SIG-M5 treated with dmso at 0.1 percent for 504 hours (cell line): Measurements from ENCODE around the gene SMIM41.

ENCODE experiments used
- DNase-seq: peaks from one replicate; lab custom pipeline; 2025; ENCODE audit not compliant: unreplicated experiment; lab: John Stamatoyannopoulos, UW

SMIM41 gene

DNA sequence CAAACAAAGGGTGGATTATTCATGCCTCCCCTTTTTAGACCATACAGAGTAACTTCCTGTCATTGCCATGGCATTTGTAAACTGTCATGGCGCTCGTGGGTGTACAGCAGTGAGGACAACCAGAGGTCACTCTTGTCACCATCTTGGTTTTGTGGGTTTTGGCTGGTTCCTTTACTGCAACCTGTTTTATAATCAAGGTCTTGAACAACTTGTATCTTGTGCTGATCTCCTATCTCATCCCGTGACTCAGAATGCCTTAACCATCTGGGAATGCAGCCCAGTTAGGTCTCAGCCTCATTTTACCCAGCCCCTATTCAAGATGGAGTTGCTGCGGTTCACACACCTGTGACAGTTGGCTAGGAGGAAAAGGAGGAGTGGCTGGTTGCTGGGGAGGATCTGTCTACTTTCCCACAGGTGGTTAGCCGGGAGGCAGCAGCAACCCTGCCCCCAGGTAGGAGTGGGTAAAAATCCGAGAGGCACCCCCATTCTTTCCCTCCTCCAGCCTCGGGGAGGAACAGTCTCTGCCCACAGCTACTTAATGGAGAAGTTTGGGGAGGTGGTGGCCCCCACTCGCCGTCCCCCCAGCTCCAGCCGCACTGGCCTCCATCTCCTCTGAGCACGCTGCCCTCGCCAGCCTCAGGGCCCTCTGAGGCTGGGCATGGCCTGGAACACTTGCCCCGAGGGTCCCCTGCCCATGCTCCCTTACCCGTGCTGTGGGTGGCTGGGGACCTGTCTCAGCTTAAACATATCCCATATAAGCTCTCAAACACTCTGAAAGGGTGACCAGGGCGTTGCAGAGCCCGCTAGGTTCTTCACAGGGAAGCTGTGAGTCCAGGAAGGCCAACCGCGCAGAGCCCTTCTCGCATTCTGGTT lies 41.7 kb downstream of the SMIM41 start:
- DNase-seq, result no peak

DNA sequence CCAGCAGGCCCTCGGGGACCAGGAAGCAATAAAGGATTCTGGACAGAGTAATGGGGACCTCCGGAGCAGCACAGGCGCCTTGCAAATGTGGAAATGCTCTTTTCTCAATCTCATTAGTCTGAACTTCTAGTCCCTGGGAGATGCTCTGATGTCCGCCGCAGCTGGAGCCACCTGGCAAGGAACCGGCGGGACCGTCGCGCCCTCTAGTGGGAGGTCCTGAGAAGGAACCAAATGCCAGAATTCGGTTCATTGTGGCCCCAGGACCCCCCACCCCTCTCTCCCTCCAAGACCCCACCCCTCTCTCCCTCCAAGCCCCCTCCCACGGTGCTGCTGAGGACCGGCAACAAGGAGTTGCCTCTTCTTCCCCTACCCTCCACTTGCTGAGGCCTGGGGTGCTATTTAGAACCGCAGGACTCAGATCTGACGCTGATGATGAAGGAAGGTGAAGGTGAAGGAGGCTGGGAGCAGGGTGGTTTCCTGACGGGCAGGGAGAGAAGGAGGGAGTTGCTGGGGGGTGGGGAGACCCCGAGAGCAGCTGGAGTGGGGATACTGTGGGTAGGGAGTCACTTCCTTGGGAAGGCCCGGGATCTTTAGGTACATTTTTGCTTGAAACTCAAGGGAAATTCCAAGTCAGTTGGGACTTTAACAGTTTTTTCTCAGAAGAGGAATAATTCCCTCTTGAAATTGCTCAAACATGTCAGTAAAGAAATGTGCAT lies 42.5 kb downstream of the SMIM41 start:
- peak; percentile 57 for DNase-seq

DNA sequence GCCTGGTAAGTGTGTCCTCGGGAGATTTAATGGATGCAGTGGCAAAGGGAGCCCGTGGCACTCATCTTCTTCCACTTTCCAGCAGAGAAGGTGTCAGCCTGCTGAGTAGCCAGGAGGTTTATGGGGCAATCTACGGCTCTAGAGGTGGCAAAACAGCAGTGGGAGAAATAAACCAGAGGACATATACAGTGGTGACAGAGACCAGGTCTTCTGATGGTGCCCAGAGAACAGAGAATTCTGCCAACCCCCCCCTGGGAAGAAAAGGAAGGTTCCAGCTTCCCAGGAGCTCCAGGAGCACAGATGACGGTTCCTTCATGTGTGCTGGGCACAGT lies 43.0 kb downstream of the SMIM41 start:
- no peak for DNase-seq

DNA sequence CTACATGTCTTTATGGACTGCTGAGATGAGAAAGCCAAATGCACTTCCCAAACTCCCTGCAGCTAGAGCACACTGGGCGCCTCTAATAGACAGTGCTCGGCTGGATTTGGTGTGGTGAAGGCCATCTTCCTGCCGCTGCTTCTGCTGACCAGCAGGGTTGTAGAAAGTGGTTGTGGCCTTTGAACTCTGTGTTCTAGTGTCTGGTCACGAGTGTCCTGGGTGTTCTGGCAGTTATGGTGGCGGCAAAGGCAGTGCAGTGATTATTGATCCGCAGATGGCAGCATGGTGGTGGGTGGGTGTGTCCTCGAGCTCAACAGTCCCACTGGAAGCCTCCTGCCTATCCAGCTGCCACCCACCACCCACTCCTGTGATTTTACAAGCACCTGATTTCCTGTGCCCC lies 43.4 kb downstream of the SMIM41 start:
- DNase-seq, result no peak

DNA sequence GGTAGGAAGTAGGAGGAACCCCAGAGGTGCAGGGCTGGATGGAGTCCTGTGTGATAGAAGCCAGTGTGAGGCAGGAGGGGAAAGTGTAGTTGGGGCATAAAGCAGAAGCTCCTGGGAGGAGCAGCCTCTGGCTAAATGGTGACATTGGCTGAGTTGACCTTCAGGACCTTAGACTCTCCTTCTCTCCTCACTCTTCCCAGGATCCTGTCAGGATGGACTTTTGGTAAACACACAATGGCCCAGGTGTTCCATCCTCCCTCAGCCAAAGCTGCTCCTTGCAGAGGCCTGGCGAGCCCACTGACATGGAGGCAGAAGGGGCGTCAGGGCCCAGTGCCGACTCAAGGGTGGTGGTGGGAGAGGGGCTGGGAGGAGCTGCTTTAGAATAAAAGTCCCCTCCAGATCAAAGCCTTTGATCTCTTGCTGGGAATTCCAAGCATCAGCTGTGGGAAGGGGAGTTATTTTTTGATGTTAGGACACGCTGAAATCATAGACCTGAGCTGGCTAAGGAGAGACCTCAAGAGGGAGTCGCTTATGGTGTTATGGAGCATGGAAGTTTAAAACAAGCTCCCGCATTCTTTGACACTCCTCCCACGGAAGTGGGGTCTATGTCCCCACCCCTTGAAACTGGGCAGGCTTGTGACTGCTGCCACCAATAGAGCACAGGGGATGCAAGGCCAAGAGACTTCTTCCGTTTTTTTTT lies 44.1 kb downstream of the SMIM41 start:
- DNase-seq, result no peak

DNA sequence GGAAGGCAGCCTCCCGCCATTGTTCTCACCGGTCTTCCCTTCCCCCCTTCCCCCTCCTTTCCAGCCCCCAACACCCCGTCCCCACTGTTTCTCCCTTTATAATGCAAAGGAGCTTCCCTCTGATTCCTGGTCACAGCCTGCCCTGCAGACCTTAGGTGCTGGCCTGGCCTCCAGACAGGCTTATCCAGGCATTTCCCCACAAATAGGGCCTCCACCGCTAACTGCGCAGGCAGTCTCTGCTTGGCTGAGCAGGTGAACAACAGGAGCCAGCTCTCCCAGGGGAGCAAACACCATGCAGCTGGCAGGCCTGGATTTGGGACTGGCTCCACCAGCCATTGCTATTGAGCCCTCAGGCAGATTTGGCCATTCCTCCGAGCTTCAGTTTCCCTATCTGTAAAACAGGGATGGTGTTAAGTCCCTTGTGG lies 46.0 kb downstream of the SMIM41 start:
- no peak for DNase-seq

DNA sequence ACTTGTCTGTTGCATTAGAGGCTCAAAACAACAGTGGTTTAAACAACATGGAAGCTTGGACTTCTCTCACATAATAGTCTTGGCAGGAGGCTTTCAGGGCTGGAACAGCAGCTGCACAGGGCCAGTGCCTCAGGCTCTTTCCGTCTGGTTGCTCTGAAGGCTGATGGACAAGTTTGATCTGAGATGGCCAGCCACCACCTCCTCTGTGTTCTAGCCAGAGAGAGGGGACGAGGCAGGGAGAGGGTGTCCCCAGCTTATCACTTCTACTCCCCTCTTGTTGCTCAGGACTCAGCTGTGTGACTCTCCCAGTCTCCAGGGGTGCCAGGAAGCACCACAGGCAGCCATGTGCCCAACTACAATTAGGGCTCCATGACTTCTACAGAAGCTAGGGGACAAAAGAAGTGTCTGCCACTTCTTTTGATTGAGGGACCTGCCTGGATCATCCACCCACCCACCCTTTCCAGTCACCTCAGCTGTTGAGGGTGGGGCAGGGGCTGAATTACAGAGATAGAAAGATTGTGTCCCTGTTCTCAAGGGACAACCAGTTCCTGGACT lies 46.6 kb downstream of the SMIM41 start:
- DNase-seq, result no peak

DNA sequence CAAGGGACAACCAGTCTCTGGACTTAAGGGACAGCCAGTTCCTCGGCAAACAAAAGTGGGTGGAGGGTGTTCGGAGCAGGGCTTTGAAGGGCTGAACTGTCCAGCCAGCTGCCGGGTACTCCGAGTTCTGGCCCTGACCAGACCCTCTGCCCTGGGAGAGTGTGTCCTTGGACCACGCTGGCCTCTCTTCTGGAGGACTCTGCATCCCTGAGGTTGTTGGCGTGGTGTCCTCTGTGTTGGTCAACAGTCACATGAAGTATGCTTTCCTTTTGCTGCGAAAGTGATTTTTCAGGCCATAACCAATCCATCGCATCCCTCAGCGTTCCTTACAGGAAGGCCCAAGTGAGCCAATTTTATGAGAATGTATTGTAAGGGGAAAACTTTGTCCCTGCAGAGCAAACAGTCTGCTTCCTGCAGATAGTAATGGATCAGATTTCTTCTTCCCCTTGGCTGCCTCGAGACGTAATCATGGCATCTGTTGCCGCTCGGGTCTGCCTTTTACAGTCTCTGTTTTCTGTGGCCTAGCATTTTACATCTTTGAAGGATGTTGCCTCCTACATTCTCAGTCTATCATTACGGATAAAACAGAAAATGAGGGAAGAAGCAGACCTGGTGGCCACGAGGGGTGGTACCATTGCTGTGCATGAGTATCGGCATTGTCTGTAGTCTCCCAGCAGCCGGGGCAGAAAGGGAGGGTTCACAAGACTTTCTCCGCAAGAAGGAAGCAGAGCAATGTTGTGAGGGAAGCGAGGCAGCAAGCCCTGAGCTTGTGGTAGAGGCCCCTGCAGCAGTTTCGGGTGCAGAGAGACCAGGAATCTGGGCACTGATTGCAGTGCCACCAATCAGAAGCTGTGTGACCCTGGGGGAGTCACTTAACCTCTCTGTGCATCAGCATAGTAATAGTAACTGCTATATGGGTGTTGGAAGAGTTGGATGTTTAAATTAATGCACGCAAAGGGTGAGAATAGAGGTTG lies 47.4 kb downstream of the SMIM41 start:
- DNase-seq, result no peak

DNA sequence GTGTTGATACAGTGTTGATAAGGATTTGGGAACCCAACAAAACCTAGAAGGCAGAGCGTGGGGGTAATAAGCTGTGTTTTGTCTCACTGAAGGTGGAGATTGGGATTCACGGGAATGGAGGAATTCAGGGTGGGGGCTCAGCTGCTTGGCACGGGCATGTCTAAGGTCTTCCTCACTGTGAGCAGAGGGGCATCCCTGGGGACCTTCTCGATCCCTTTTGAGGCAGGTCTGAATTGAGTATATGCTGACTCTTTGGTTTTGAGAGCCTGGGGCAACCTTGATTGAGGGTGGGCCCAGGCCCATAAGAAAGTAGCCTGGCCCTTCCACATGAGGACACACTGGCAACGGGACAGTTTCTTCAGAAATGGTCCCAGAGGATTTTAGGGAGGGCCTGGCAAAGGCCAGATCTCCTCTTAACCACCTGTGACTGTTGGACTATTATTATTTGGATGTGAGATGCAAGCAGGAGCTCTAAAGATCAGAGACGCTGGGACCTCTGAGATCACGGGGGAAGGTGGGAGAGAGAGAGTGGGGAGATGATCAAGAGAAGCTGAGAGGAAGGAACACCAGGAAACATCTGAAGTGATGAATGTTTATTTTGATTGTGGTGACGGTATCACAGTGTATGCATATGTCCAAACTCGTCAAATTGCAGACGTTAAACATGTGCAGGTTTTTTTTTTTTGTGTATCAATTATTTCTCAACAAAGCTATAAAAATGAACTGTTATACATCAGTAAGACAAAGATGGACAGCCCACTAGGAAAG lies 48.4 kb downstream of the SMIM41 start:
- DNase-seq, result no peak

DNA sequence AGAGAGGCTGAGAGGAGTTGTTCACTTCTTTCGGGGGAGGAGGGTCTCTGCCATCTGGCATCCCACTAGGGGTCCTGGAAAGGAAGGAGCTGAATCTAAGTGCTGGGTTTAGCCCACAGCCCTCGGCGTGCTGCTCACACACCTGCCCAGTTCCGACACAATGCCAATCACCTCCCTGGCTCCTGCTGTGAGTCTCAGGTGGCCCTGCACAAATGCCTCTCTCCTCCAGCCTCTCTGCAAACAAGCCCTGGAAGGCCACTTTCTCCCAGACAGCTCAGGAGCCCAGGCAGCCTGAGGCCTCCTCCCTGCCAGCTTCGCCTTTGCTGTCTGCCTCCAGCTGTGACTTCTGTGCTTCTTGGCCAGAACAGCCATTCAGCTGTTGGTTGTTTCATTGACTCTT lies 51.2 kb downstream of the SMIM41 start:
- no peak for DNase-seq

DNA sequence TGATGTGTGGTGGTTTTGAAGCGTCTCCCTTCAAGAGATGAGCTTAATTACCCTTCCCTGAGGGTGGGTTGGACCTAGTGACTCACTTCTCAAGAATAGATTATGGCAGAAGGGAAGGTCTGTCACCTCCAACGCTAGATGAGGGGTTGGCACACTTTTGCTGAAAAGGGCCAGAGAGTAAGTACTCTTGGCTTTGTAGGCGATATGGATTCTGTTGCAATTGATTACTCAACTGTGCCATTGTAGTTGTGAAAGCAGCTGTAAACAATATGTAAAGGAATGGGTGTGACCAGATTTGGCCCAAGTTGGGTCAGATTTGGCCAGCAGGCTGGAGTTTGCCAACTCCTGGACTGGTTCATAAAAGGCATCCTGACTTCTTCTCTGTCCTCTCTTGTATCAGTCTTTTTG lies 53.3 kb downstream of the SMIM41 start:
- DNase-seq, result peak; percentile 51

DNA sequence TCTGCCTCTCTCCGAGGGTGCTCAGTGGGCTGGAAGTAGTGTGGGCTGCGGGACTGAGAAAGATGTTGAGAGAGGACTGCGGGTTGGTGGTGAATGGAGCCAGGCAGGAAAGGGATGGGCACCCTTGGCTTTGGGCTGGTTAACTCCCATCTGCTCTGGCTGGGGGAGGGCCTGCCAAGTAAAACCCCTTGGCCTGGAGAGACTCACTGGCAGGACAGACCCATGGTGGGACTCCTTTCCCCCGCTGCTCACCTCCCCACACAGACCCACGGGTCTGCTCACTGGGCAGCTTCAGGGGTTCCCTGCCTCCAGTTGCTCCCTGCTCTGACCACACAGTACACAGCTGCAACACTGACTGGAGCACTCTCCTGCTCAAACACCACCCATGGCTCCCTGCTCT lies 58.2 kb downstream of the SMIM41 start:
- DNase-seq, result no peak

DNA sequence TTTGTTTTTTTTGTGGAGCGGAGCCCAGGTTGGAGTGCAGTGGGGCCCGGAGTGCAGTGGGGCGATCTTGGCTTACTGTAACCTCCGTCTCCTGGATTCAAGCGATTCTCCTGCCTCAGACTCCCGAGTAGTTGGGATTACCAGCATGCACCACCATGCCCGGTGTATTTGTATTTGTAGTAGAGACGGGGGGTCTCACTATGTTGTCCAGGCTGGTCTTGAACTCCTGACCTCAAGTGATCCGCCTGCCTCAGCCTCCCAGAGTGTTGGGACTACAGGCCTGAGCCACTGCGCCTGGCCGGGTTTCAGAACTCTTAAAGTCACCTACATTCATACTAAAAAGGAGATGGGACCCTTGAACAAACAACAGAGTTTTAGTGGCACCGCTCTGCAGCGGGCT lies 59.6 kb downstream of the SMIM41 start:
- DNase-seq, result no peak

DNA sequence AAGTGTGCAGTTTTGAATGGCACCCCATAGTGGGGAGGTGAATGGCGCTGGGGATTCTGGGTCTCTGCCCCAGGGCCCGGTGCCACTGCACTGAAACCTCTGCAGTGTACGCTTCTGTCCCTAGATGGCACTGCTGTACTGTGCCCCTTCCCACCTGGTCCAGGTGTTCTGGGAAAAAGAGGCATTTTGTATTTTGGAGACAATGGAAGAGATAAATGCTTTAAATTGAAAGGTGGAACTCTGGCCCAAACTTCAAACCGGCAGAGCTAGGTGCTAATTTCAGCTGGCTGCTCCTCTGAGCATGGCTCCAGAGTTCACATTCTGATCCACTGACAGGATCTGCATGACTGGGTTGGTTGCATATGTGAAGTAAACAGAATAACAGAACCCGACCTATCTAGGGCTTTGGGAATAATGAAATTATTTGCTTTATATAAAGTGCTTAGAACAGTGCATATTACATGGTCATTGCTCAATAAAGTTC lies 60.1 kb downstream of the SMIM41 start:
- DNase-seq, result no peak

DNA sequence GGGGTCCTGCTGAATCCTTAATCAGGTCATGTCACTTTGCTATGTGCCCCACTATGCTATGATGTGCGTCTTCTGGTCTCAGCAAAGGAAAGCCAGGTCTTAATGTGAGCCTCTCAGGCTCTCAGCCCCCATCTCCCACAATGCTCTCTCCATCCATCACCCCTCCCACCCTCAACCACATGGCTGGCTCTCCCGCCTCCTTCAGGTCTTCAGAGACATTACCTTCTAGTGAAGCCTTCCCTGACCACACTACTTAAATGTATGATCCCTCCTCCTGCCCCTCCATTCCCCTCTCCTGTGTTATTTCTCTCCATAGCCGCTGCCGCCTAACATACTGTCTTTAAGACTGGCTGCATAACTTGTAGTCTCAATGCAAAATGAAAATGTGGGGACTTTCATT lies 61.8 kb downstream of the SMIM41 start:
- no peak for DNase-seq

DNA sequence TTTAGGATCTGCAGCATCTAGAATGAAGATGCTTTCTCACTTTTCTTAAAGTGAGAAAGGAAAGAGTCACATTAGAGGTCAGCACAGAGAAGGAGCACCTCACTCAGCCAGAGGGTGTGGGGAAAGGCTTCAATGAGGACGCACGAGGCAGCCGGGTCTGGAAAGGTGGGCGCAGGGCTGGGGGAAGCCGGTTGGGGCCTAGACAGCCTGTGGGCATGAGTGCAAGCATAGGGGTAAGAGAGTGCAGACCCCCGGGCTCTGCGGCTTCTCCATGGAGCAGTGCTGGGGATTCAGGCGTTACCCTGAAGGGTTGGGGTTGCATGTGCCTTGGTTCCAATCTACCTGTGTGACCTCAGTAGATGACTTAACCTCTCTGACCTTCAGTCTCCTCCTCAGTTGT lies 62.4 kb downstream of the SMIM41 start:
- no peak for DNase-seq

DNA sequence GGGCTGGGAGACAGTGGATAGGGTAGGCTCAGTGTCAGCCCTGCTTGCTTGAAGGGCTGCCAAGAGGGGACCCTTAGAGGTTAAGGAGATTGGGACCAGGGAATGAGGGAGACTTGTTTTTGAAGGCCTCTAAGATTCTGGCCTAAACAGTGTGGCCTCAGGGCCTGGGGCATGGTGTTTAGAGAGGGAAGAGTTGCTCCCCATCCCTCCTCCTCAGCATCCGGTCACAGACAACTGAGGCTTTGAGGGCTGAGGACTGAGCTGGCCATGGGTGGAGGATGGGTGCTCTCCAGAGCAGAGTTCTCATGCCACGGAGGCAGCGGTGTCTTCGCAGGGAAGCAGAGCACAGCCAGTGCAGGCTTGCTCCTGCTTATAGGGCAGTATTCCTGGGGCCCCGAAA lies 62.9 kb downstream of the SMIM41 start:
- DNase-seq, result no peak

DNA sequence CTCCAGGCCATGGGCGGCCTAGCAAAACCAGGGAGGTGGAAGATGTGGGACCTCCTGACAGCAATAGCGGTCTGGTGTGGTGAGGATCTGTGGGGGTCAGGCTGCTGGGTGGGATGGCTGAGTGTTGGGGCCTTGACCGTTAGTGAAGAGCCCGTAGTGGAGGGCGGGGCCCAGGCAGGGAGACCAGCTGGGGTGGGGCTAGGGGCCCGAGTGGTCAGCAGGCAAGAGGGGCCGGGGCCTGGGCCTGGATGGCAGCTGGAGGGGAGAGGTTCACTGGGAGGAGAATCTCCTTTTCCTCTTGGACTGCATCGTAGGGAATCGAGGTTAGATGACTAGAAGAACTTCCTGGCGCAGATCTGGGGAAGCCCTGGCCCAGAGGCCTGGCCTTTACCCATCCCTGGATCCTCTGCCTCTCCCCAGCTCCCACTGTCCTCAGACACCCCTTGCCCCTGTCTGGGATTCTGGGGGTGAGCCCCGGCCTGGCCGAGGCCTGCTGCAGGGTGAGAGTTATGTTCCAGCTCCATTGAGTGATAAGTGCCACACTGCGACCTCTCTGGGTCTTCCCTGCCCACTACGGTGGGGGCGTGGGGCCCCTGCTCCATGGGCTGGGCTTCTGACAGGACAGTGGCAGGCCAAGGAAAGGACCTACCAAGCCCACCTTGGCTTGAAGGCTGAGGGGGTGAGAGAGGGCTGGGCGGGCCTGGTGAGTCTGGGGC lies 65.2 kb downstream of the SMIM41 start:
- DNase-seq, result no peak
